Measurements from ENCODE around the gene AQP2. TPM values are rescaled to one million over a fixed set of nuclear protein-coding genes. Genes with fewer than 3 reads are reported as not detected.

The AQP2 gene
- total and polyA plus RNA-seq, 2 donors from 2014 or later, result 122 to 666 TPM

GRCh38 chr12:49969651-49970429 lies 19.3 kb downstream of the AQP2 start:
- Histone ChIP-seq H3K9me3 (ENCODE audit: control insufficient read depth in 2 of 3, insufficient read depth in 1 of 3, low read length in 3 of 3) (no peaks in the 10 kb centered on the region), H3K9ac (ENCODE audit: low read length in 3 of 3) (no peak overlapping the region), H3K4me1 (ENCODE audit: control insufficient read depth in 2 of 3, insufficient read depth in 2 of 3, low read depth in 1 of 3, low read length in 3 of 3) (peaks cover 0 to 17% (median 8%) of the 10 kb centered on the region in 3 donors), H3K4me3 (ENCODE audit: low read length in 3 of 3) (no peak overlapping the region), H3K27ac (ENCODE audit: low read depth in 2 of 2, low read length in 2 of 2) (no peak overlapping the region), H3K27me3 (ENCODE audit: control insufficient read depth, insufficient read depth, low read length) (no peaks in the 10 kb centered on the region), H3K36me3 (ENCODE audit: control insufficient read depth in 2 of 3, insufficient read depth in 3 of 3, low read length in 3 of 3) (no peaks in the 10 kb centered on the region)
- DNase-seq (peak in 1 of 5 donors; percentile 33), FAIRE-seq (no peak)
- intact Hi-C loops (cut with DNase I), result loop anchor here (5.0 kb wide), 1 partner anchor 82 kb away; no protein-coding TSS in a partner anchor
- TF ChIP-seq CTCF (IDR thresholded peaks at IDR 0.05; ENCODE audit: borderline replicate concordance, extremely low read depth, insufficient read depth), result no peak

GRCh38 chr12:49970658-49971057 lies 20.1 kb downstream of the AQP2 start:
- intact Hi-C loops (cut with DNase I), result no loop called here
- Histone ChIP-seq H3K27ac (ENCODE audit: low read depth in 2 of 2, low read length in 2 of 2) (no peak overlapping the region), H3K9ac (ENCODE audit: low read length in 3 of 3) (no peak overlapping the region), H3K9me3 (ENCODE audit: control insufficient read depth in 2 of 3, insufficient read depth in 1 of 3, low read length in 3 of 3) (no peaks in the 10 kb centered on the region), H3K4me3 (ENCODE audit: low read length in 3 of 3) (no peak overlapping the region), H3K4me1 (ENCODE audit: control insufficient read depth in 2 of 3, insufficient read depth in 2 of 3, low read depth in 1 of 3, low read length in 3 of 3) (peaks cover 0 to 17% (median 8%) of the 10 kb centered on the region in 3 donors), H3K27me3 (ENCODE audit: control insufficient read depth, insufficient read depth, low read length) (no peaks in the 10 kb centered on the region), H3K36me3 (ENCODE audit: control insufficient read depth in 2 of 3, insufficient read depth in 3 of 3, low read length in 3 of 3) (no peaks in the 10 kb centered on the region)
- TF ChIP-seq CTCF (IDR thresholded peaks at IDR 0.05; ENCODE audit: borderline replicate concordance, extremely low read depth, insufficient read depth), result no peak
- no peak for FAIRE-seq
- peak in 1 of 5 donors; percentile 39 for DNase-seq

GRCh38 chr12:49971141-49971540 lies 20.6 kb downstream of the AQP2 start:
- Histone ChIP-seq H3K4me1 (ENCODE audit: control insufficient read depth in 2 of 3, insufficient read depth in 2 of 3, low read depth in 1 of 3, low read length in 3 of 3) (peaks cover 0 to 17% (median 8%) of the 10 kb centered on the region in 3 donors), H3K4me3 (ENCODE audit: low read length in 3 of 3) (no peak overlapping the region), H3K9ac (ENCODE audit: low read length in 3 of 3) (no peak overlapping the region), H3K9me3 (ENCODE audit: control insufficient read depth in 2 of 3, insufficient read depth in 1 of 3, low read length in 3 of 3) (no peaks in the 10 kb centered on the region), H3K27me3 (ENCODE audit: control insufficient read depth, insufficient read depth, low read length) (no peaks in the 10 kb centered on the region), H3K27ac (ENCODE audit: low read depth in 2 of 2, low read length in 2 of 2) (no peak overlapping the region), H3K36me3 (ENCODE audit: control insufficient read depth in 2 of 3, insufficient read depth in 3 of 3, low read length in 3 of 3) (no peaks in the 10 kb centered on the region)
- DNase-seq (peak in 1 of 5 donors; percentile 30), FAIRE-seq (no peak)
- TF ChIP-seq CTCF (IDR thresholded peaks at IDR 0.05; ENCODE audit: borderline replicate concordance, extremely low read depth, insufficient read depth), result no peak
- intact Hi-C loops (cut with DNase I), result no loop called here
